ENCODE data around the gene GALNT13.

GALNT13 gene

DNA sequence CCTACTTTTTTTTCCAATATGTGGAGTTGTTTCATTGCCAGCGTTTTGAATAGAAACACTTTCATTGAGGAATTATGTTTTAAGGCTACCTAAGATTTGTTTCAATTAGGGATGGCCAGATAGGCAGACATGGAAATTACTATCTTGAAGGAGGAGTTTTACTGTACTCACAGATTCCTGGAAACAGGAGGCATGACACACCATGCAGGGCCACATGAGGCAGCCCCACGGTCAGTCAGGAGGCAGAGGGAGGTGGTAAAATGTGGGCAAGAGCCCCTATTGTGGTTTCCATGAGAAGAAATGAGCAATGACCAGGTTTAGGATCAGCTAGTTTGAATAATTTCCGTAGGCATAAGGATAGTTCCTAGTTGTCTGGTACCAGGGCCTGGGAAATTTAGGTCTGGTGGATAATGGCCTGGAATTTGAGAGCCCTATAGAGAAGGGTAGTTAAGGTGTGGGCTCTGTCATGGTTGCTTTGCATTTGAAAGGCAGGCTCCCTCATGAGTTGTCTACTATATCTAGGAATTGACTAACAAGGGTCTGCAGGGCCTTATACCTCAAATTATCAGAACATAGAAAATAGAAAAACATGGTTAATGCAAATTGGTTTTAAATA is 466.7 kb downstream of the GALNT13 start:
- no peak for DNase-seq (ENCODE audit: low read depth)
- TF ChIP-seq, protein P1, sequence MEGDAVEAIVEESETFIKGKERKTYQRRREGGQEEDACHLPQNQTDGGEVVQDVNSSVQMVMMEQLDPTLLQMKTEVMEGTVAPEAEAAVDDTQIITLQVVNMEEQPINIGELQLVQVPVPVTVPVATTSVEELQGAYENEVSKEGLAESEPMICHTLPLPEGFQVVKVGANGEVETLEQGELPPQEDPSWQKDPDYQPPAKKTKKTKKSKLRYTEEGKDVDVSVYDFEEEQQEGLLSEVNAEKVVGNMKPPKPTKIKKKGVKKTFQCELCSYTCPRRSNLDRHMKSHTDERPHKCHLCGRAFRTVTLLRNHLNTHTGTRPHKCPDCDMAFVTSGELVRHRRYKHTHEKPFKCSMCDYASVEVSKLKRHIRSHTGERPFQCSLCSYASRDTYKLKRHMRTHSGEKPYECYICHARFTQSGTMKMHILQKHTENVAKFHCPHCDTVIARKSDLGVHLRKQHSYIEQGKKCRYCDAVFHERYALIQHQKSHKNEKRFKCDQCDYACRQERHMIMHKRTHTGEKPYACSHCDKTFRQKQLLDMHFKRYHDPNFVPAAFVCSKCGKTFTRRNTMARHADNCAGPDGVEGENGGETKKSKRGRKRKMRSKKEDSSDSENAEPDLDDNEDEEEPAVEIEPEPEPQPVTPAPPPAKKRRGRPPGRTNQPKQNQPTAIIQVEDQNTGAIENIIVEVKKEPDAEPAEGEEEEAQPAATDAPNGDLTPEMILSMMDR (conservative IDR thresholded peaks at IDR 0.05; ENCODE audit: control insufficient read depth, insufficient read depth, low read depth, low read length) = no peak
- no peak overlapping the region for H3K4me3 ChIP-seq (ENCODE audit: control insufficient read depth, low read depth, low read length)

DNA sequence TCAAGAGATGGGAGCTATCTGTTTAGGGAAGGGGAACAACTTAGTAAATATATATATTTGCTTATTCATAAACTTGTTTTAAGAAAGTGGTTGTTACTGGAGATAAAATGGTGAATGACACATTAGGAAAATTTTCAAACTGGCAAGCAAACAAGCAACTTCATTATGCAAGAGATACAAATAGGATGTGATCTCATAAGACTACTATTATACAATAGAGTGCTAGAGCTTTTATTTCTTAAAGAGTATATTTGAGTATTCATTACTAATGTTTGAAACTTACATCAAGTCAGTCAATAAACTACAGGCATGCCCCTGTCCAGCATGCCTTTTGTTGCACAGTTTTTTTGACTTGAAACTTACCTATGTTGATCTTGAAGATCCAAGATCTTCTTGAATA is 471.6 kb downstream of the GALNT13 start:
- DNase-seq (ENCODE audit: low read depth) = peak; percentile 30
- TF ChIP-seq, protein P1 (conservative IDR thresholded peaks at IDR 0.05; ENCODE audit: control insufficient read depth, insufficient read depth, low read depth, low read length) = no peak
- H3K4me3 ChIP-seq (ENCODE audit: control insufficient read depth, low read depth, low read length) = no peak overlapping the region

DNA sequence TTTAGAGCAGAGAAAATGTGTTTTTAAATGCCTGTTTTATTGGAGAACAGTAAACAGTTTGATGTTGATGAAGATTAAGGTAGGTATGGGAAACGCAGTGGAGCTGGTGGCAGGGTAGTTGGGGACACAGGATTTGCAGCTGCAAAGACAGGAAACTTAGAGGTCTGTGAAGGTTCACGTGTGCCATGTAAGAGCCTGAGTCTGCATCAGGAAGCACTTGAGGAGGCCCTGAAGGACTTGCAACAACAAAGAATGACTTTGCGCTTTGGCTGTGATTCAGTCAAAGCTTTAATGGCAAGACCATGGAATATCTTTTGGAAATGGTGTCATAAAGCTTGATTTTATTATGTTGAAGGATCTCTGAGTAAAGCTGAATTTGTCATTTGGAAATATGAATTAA is 479.2 kb downstream of the GALNT13 start:
- no peak overlapping the region for H3K4me3 ChIP-seq (ENCODE audit: control insufficient read depth, low read depth, low read length)
- DNase-seq (ENCODE audit: low read depth) = no peak
- TF ChIP-seq, protein P1 (conservative IDR thresholded peaks at IDR 0.05; ENCODE audit: control insufficient read depth, insufficient read depth, low read depth, low read length) = no peak

DNA sequence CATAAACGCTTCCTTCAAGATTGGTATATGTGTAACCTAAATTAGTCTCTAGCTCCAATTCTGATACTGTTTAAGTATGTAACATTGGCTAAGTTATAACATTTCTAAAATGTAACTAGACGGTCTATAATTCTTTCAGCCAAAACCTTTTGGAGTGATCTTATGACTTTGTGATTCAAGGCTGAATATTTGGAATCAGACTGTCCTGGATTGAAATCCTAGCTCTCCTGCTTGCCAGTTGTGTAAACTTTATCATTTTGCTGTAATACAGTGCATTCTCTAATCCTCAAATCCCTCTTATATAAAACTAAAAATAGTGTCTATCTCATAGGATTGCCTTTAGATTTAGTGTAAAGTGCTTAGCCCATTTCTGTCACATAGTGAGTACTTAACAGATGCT is 489.6 kb downstream of the GALNT13 start:
- TF ChIP-seq, protein P1 (conservative IDR thresholded peaks at IDR 0.05; ENCODE audit: control insufficient read depth, insufficient read depth, low read depth, low read length) = no peak
- no peak for DNase-seq (ENCODE audit: low read depth)
- no peak overlapping the region for H3K4me3 ChIP-seq (ENCODE audit: control insufficient read depth, low read depth, low read length)

DNA sequence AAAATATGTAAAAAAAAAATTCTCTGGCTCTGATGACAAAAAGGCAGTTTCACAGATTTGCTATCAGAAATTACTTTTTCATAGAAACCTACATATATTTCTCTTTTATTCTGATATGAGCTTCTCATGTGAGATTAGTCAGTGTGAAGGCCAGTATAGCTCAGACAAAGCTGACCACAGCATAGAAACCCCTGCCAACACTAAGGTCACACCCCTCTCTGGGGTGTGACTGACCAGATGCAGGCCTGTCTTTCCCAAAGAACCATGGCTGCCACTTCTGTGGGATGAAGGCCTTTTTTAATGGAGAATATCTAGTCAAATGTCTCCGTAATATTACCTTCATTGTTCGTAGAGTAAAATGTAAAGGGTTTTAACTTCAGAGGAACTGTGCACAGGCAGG is 496.4 kb downstream of the GALNT13 start:
- DNase-seq (ENCODE audit: low read depth) = peak; percentile 31
- TF ChIP-seq, protein P1 (conservative IDR thresholded peaks at IDR 0.05; ENCODE audit: control insufficient read depth, insufficient read depth, low read depth, low read length) = no peak
- no peak overlapping the region for H3K4me3 ChIP-seq (ENCODE audit: control insufficient read depth, low read depth, low read length)

DNA sequence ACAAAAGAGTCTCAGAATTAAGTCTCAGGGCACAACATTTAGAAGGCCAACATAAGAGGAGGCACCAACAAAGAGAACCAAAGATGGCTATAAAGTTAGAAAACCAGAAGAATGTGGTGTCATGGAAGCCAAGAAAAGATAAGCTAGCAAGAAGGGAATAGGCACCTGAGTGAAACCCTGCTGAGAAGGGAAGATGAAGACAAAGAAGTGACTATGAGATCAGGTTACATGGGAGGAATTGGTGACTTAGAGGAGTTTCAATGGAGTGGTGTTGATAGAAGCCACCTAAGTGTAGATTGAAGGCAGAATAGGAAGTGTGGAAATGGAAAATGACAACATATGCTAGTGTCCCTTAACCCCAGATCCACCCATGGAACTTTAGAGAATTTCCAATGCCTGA is 499.2 kb downstream of the GALNT13 start:
- TF ChIP-seq, protein P1 (conservative IDR thresholded peaks at IDR 0.05; ENCODE audit: control insufficient read depth, insufficient read depth, low read depth, low read length) = no peak
- H3K4me3 ChIP-seq (ENCODE audit: control insufficient read depth, low read depth, low read length) = no peak overlapping the region
- no peak for DNase-seq (ENCODE audit: low read depth)

DNA sequence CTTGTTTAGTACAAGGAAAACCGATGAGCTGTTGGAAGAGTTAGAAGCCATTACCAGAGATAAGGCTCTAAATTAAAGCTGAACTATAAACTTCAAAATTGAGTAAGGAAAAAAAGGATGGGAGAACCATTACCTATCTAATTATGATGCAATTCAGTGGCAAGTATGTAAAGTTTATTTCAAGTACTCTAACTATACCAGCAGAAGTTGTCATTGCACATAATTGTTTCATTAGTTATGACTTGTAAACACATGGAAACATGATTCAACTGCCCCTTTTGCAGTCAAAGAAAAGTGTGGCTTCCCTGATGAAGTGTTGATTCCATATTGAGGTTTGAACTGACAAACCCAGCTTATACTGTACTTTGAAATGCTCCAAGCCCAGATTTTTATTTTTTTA is 502.7 kb downstream of the GALNT13 start:
- TF ChIP-seq, protein P1 (conservative IDR thresholded peaks at IDR 0.05; ENCODE audit: control insufficient read depth, insufficient read depth, low read depth, low read length) = no peak
- peak; percentile 5 for DNase-seq (ENCODE audit: low read depth)
- no peak overlapping the region for H3K4me3 ChIP-seq (ENCODE audit: control insufficient read depth, low read depth, low read length)
